ENCODE measurements around the gene FRYL.

Gene FRYL

GRCh38 chr4:48708610-48709009, 71.5 kb downstream of the FRYL start:
- no peak for TF ChIP-seq POLR2AphosphoS5 (IDR thresholded peaks at IDR 0.05; ENCODE audit: low read depth, low read length)
- TF ChIP-seq REST (IDR thresholded peaks at IDR 0.05; ENCODE audit: insufficient read depth in 1 of 2, low read depth in 2 of 2, low read length in 2 of 2): no peak
- no peak for TF ChIP-seq FOXP2 (optimal IDR thresholded peaks at IDR 0.05; ENCODE audit: borderline replicate concordance, extremely low read depth, extremely low read length, insufficient read depth)
- no peak for TF ChIP-seq SIN3A (IDR thresholded peaks at IDR 0.05; ENCODE audit: borderline replicate concordance, insufficient read depth, low read length)
- no peak for TF ChIP-seq TAF1 (IDR thresholded peaks at IDR 0.05; ENCODE audit: borderline replicate concordance, insufficient read depth, low read length)

- TF ChIP-seq SIN3A (IDR thresholded peaks at IDR 0.05; ENCODE audit: borderline replicate concordance, insufficient read depth, low read length) (no peak), REST (IDR thresholded peaks at IDR 0.05; ENCODE audit: insufficient read depth in 1 of 2, low read depth in 2 of 2, low read length in 2 of 2) (no peak)
Measured at GRCh38 chr4:48706736-48707135, 73.3 kb downstream of the FRYL start.

- TF ChIP-seq REST (IDR thresholded peaks at IDR 0.05; ENCODE audit: insufficient read depth in 1 of 2, low read depth in 2 of 2, low read length in 2 of 2) (no peak), FOXP2 (optimal IDR thresholded peaks at IDR 0.05; ENCODE audit: borderline replicate concordance, extremely low read depth, extremely low read length, insufficient read depth) (no peak), SIN3A (IDR thresholded peaks at IDR 0.05; ENCODE audit: borderline replicate concordance, insufficient read depth, low read length) (no peak), TAF1 (IDR thresholded peaks at IDR 0.05; ENCODE audit: borderline replicate concordance, insufficient read depth, low read length) (no peak), POLR2AphosphoS5 (IDR thresholded peaks at IDR 0.05; ENCODE audit: low read depth, low read length) (no peak)
Measured at GRCh38 chr4:48705609-48706008, 74.5 kb downstream of the FRYL start.

- no peak for TF ChIP-seq SIN3A (IDR thresholded peaks at IDR 0.05; ENCODE audit: borderline replicate concordance, insufficient read depth, low read length)
- TF ChIP-seq POLR2AphosphoS5 (IDR thresholded peaks at IDR 0.05; ENCODE audit: low read depth, low read length): no peak
- TF ChIP-seq TAF1 (IDR thresholded peaks at IDR 0.05; ENCODE audit: borderline replicate concordance, insufficient read depth, low read length): no peak
- no peak for TF ChIP-seq FOXP2 (optimal IDR thresholded peaks at IDR 0.05; ENCODE audit: borderline replicate concordance, extremely low read depth, extremely low read length, insufficient read depth)
- no peak for TF ChIP-seq REST (IDR thresholded peaks at IDR 0.05; ENCODE audit: insufficient read depth in 1 of 2, low read depth in 2 of 2, low read length in 2 of 2)
Measured at GRCh38 chr4:48704091-48704802, 75.8 kb downstream of the FRYL start.

- TF ChIP-seq FOXP2 (optimal IDR thresholded peaks at IDR 0.05; ENCODE audit: borderline replicate concordance, extremely low read depth, extremely low read length, insufficient read depth): no peak
- no peak for TF ChIP-seq TAF1 (IDR thresholded peaks at IDR 0.05; ENCODE audit: borderline replicate concordance, insufficient read depth, low read length)
- no peak for TF ChIP-seq SIN3A (IDR thresholded peaks at IDR 0.05; ENCODE audit: borderline replicate concordance, insufficient read depth, low read length)
- TF ChIP-seq POLR2AphosphoS5 (IDR thresholded peaks at IDR 0.05; ENCODE audit: low read depth, low read length): no peak
- no peak for TF ChIP-seq REST (IDR thresholded peaks at IDR 0.05; ENCODE audit: insufficient read depth in 1 of 2, low read depth in 2 of 2, low read length in 2 of 2)
Measured at GRCh38 chr4:48699475-48699874, 80.6 kb downstream of the FRYL start.
